Omental fat pad (tissue), 4 donors: Measurements from ENCODE around the gene CYB561D2. TPM values are rescaled to one million over a fixed set of nuclear protein-coding genes. Genes with fewer than 3 reads are reported as not detected.

Experiments
- ATAC-seq: fragments of 150-250 bp; one replicate; pipeline ENCODE4 v1.9.1; 2016; ENCODE audit warnings: mild to moderate bottlenecking, moderate library complexity; ENCODE audit not compliant: low FRiP score
- DNase-seq: peaks from one replicate; pipeline ENCODE4 v3.0.0-alpha.2; 2019; ENCODE audit warnings: low spot score
- total RNA-seq, 4 donors: library from RNA; depleted of rRNA; stranded (reverse); fragments of >200 nt; gene quantifications; one replicate each; pipeline ENCODE4 v1.1.0, GENCODE V29; 2016
- TF ChIP-seq, protein P1 (sequence below), 3 donors: fragments of 450-650 bp; IDR thresholded peaks; one replicate each; pipeline ENCODE4 v1.5.1; 2016 to 2017; ENCODE audit warnings: antibody characterized with exemption in 3 of 3, mild to moderate bottlenecking in 3 of 3, moderate library complexity in 2 of 3

Gene CYB561D2
- total RNA-seq, 4 donors from 2014 or later, result 26.4 to 33.7 (median 30.2) TPM

DNA sequence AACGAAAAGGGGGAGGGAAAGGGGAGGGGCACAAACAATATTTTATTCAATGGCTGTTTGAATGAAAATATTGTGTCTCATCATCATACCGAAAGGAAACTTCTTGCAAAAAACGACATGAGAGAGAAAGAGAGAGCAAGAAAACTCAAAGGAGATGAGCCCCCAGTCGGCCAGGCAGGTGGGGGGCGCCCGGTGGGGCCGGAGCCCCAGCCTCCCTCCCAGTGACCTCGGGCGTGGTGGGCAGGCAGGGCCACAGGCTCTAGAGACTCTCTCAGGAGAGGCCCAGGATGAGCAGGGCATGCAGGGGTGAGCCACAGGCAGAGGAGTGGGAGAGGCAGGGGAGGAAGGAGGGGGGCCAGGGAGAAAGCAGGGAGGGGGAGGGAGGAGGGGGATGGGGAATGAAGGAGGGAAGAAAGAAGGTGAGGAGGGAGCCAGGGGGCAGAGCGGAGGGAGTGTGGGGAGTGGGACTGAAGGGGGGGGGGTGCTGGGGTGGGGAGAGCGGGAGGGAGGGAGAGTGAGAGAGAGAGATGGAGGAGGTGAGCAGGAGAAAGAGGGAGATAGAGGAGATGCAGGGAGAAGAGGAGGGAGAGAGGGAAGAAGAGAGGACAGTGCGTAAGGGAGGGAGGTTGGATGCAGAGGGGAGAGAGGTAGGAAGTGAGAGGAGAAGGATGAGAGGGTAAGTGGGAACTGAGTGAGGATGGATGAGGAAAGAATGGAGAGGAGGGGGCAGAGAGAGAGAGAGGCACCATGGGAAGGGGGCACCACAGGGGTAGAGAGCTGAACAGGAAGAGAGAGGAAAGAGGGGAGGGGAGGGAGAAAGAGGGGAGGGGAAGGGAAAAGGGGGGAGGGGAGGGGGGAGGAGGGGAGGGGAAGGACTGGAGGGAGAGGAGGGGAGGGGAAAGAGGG, 22.7 kb downstream of the CYB561D2 start:
- TF ChIP-seq, protein P1, sequence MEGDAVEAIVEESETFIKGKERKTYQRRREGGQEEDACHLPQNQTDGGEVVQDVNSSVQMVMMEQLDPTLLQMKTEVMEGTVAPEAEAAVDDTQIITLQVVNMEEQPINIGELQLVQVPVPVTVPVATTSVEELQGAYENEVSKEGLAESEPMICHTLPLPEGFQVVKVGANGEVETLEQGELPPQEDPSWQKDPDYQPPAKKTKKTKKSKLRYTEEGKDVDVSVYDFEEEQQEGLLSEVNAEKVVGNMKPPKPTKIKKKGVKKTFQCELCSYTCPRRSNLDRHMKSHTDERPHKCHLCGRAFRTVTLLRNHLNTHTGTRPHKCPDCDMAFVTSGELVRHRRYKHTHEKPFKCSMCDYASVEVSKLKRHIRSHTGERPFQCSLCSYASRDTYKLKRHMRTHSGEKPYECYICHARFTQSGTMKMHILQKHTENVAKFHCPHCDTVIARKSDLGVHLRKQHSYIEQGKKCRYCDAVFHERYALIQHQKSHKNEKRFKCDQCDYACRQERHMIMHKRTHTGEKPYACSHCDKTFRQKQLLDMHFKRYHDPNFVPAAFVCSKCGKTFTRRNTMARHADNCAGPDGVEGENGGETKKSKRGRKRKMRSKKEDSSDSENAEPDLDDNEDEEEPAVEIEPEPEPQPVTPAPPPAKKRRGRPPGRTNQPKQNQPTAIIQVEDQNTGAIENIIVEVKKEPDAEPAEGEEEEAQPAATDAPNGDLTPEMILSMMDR (IDR thresholded peaks at IDR 0.05), result no peak
- no peak for DNase-seq
- no peak for ATAC-seq

DNA sequence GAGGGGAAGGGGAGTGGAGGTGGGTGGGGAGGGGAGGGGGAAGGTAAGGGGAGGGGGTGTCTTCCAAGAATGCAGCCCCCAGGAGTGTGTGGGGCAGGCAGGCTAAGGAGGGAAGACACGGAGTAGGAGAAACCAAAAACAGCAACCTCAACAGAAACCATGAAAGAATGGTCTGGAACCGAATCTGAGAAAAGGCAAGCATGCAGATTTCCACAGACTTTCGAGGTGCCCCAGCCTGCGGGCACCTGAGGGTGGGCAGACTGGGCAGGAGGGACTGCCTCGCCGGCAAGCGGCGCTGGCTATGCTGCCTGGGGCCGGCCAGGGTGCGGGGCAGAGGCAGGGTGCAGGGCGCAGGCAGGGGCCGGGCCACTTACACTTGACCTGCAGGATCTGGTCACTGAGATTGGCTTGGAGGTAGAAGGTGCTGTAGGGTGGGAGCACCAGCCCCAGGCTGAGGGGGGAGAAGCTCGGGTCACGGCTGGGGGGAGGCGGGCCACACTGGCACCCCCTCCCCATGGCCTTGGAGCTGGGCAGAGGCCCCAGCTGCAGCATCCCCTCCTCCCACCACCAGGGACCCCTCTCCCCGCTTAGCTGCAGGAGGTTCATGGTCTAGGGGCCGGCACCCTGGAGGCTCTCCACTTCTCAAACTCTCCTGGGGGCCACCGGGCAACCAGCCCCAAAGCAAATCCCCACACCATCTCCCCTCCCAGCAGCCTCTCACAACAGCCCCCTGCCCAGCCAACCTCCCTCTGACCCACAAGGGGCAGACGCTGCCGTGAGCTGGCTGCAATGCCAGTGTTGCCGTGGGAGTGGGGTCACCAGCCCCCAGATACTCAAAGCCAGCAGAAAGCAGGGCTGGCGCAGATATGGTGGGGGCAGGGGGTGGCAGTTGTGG, 23.9 kb downstream of the CYB561D2 start:
- TF ChIP-seq, protein P1 (IDR thresholded peaks at IDR 0.05), result no peak
- ATAC-seq, result no peak
- DNase-seq, result no peak

DNA sequence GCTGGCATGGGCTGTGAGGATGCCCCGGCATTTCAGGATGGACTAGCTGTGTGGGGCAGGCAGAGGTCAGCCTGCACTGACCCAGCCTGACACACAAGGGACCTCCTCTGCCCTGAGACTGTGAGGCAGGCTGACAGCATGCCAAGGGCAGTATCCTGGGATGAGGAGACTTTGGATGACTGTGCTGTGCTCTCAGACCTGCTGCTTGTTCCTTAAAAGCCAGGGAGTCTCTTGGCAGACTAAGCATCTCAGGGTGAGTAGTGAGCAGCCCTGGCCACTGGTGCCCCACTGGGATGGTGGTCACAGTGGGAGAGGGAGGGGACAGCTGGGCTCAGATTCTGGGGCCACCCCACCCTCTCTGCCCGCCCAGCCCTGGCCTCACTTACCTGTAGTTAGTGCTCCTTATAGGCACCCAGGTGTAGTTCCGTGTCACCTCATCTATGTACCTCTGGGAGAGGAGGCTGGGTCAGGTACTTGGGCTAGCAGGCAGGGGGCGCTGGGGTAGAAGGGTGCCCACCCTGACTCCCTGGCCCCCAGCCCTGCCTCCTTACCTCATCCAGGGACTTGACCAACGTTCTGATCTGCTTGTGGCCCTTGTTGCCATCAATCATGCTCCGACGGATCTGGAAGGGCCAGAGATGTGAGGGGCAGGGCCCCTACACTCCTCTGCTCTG, 24.7 kb downstream of the CYB561D2 start:
- ATAC-seq, result no peak
- TF ChIP-seq, protein P1 (IDR thresholded peaks at IDR 0.05), result no peak

DNA sequence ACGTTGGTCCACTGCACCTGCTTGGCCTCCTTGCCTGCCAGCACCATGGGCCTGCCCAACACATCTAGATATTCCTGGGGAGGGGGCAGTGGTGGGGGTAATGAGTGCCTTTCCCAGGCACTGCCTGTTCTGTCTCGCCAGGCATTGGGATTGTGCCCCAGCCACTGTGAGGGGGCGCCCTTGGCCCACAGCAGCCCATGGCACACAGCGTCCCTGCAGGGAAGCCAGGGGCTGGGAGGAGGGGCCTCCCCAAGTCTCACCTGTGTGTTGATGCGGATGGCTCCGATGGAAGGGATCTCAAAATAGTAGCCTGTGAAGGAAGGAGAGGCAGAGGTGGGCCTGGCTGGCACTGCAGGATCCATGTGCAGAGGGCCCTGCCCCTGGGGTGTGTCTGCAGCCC, 27.4 kb downstream of the CYB561D2 start:
- no peak for ATAC-seq
- TF ChIP-seq, protein P1 (IDR thresholded peaks at IDR 0.05), result no peak
- DNase-seq, result no peak

More for the DNA sequence above, 24.7 kb downstream of the CYB561D2 start:
- no peak for DNase-seq

DNA sequence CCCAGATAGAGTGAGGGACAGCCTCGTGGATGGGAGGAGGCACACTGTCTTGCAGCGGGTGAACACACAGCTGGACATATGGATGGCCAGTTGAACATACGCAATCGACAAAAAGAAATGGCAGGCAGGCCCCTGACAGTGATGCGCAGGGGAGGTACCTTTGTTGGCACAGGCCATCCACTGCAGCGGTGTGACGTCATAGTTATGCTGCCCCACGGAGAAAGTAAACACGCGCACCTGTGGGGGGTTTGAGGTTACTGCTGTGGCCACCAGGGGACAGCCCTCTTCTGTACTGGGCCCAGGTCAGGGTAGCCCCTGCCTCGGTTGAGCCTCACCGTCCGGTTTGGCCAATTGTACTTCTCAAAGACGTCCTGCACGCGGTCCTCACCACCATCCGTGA, 28.1 kb downstream of the CYB561D2 start:
- DNase-seq (no peak), ATAC-seq (no peak)

More for the DNA sequence above, 28.1 kb downstream of the CYB561D2 start:
- TF ChIP-seq, protein P1 (IDR thresholded peaks at IDR 0.05), result no peak
